HG02884 (cell line): Measurements from ENCODE around the gene ELAC1.
"Not testable (repeated sequence)": the region's sequence is repeated elsewhere in the genome, so short reads cannot be mapped to it uniquely, and the experiment has no call there.

Experiments used
- ATAC-seq: cut with Tn5 transposase; IDR thresholded peaks from one replicate; pipeline ENCODE4 v1.9.1; 2021; ENCODE audit warnings: mild to moderate bottlenecking, moderate library complexity; ENCODE audit not compliant: unreplicated experiment

The ELAC1 gene

GRCh38 chr18:50967714-50968661 is at the start of gene ELAC1:
ELAC1 (plus strand) TSS chr18:50968040; CDS start chr18:50974405, 6,365 bp downstream.
- peak; percentile 90 for ATAC-seq

DNA sequence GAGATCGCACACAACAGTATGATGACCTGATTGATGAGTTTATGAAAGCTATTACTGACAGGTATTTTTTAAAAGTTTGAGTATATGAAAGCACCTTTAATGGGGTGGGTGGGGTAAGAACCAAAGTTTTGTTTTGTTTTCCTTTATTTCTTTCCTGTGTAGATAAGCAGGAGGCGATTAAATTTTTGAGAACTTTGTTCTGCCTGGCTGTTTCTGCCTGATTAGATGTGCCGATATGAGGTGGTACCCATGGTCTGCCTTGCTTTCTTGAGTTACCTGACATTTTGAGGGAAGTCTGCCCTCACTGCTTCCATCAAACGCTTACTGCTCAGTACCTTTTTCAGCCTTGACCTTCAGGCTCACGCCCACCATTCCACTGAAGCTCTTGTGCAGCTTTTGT is 49.7 kb upstream of the ELAC1 start:
- ATAC-seq: no peak

DNA sequence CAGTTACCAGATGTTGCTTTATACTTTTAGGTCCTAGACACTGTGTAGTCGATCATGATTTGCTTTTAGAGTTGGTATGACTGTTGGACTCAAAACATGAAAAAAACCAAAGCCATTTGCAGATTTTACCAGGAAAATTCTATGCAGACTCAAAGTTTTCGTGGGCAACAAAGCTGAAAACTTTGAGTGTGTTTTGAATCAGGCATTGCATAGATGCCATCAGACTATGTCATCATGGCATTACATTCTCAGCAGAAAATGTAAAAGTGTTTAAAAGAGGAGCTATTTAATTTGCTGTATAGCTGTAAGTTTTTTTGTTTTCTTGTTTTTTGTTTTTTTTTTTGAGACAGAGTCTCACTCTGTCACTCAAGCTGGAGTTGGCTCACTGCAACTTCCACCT is 43.5 kb upstream of the ELAC1 start:
- no peak for ATAC-seq

DNA sequence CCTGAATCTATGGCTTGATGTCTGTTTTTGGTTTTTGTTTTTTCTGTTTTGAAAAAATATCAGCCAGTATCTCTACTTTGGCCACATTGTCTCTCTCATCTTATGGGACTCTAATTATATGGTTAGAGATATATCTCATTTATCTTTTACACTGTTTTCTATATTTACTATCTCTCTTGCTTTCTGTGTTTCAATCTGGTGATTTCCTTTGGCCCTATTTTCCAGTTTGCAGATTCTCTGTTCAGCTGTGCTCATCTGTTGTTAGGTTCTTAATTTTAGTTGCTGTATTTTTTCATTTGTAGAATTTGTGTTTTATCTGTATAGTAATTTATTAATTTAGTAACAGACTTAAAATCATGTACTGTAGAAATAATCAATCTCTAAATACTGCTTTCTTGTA is 41.3 kb upstream of the ELAC1 start:
- ATAC-seq: no peak

DNA sequence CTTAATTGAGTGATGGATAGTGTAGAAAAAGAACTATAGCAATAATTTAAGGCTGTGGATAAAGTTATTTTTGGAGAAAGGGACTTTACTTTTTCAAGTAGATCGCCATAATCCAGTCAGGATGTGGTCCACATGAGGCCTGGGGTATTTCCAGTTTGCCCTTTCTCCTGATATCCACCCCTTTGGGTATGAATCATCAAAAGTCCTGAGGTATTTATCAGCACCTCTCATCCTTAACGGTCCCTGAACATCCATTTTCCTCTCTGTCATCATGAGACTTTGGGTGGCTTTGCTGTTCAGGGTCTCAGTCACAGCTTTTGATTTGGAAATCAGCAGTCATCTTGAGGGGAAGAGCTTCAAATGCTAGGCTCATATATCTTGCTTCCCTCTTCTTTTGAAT is 39.3 kb upstream of the ELAC1 start:
- no peak for ATAC-seq

DNA sequence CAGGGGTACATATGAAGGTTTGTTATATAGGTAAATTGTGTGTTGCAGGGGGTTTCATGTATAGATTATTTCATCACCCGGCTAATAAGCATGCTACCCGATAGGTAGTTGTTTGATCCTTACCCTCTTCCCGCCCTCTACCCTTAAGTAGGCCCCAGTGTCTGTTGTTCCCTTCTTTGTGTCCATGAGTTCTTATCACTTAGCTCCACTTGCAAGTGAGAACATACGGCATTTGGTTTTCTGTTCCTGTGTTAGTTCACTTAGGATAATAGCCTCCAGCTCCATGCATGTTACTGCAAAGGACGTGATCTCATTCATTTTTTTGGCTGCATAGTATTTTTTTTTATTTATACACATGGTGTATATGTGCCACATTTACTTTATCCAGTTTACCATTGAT is 34.2 kb upstream of the ELAC1 start:
- ATAC-seq: no peak

DNA sequence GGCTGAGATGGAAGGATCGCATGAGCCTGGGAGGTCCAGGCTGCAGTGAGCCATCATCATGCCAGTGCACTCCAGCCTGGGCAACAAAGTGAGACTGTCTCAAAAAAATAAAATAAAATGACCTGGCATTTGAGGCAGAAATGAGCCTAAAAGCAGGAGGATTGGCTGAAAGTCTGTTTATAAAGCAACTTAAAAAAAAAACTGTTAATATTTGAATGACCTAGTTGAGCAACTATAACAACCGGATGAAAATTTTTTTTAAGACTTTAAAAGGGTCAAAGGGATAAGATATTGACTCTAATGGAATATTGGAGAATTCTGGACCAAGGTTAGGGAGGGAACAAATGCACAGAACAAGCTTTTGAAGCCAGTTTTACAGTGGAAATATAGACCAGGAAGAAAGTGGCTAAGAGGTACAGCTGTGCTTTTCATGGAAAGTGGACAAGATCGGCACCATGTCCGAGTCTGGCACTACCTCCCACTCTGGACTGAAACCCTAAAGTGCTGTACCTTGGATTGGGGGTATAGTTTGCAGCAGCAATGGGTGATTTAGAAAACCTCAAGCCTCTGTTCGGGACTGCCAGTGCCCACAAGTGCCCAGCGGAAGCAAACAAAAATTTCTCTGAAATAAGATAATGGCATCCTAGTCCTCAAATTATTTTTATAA is 33.2 kb upstream of the ELAC1 start:
- no peak for ATAC-seq

DNA sequence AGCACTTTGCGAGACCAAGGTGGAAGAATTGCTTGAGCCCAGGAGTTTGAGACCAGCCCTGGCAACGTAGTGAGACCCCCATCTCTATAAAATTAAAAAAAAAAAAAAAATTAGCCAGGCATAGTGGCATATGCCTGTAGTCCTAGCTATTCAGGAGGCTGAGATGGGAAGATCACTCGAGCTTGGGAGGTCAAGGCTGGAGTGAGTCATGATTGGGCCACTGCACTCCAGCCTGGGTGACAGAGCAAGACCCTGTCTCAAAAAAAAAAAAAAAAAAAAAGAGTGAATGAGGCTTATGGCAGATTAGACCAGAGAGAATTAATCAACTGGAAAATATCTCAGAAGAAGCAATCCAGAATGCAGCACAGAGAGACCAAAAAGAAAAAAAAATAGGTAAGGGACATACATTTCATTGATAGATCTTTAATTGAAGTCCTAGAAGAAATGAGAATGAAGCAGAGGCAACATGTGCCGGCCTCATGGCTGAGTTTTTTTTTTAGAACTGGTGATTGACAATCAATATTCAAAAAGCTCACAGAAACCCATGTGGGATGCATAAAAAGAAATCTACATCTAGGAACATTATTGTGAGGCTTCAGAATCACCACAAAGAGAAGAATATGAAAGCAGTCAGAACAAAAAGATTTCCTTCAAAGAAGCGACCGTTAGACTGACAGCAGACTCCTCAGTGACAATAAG is 32.2 kb upstream of the ELAC1 start:
- ATAC-seq: no peak

DNA sequence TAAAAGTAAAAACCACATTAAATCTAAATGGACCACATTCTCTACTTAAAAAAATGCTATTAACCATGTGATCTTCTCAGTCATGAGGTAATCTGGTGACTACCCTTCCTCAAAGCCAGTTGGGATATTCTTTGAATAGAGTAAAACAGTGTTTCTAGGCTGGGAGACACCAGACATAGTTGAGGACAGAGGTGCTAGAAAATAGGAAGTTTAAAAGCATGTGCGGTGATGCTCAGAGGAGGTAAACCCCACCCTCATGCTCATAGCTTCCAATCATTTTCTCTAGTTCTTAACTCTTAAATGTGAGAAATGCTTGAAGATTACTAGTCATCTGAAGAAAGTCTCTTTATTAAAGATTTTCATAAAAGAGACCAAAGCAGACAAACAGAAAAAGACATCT is 30.7 kb upstream of the ELAC1 start:
- ATAC-seq: no peak

- no peak for ATAC-seq
Observed at GRCh38 chr18:50938912-50939311, 28.9 kb upstream of the ELAC1 start.

GRCh38 chr18:50944245-50944932 is 23.5 kb upstream of the ELAC1 start:
- ATAC-seq: no peak

- ATAC-seq: not testable (repeated sequence)
Observed at GRCh38 chr18:50945918-50946317, 21.9 kb upstream of the ELAC1 start.

DNA sequence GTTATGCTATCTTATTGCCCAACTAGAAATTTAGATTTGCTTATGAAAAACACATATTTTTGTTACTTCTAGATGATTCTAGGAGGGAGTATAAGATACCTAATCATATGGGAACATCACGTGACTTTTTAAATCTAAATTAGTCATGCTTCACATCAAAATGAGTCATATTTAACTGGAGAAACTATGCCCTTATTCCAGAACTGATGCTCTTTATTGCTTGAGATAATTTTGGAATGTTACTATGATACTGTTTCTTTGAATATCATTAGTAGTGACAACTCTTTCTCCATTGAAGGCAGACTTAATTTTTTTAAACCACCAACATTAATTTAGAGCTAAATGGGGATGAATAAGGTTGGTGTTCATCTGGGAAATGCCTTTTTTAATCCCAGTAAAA is 19.9 kb upstream of the ELAC1 start:
- no peak for ATAC-seq

DNA sequence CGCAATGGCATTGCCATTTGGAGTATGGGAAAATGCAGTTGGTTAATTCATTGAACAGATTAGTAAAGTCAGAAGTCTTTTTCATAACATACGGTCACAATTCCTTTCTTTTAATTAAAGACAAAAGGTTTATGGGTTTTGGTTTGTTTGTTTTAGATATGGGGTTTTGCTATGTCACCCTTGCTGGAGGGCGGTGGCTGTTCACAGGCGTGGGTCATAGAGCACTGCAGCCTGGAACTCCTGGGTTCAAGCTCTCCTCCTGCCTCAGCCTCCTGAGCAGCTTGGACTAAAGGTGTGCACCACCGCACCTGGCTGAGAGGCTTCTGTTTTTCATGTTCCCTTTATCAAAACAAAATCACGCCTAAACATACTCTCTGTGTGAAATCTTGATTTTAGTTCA is 18.7 kb upstream of the ELAC1 start:
- no peak for ATAC-seq

- ATAC-seq: no peak
Observed at GRCh38 chr18:50950626-50951025, 17.2 kb upstream of the ELAC1 start.

DNA sequence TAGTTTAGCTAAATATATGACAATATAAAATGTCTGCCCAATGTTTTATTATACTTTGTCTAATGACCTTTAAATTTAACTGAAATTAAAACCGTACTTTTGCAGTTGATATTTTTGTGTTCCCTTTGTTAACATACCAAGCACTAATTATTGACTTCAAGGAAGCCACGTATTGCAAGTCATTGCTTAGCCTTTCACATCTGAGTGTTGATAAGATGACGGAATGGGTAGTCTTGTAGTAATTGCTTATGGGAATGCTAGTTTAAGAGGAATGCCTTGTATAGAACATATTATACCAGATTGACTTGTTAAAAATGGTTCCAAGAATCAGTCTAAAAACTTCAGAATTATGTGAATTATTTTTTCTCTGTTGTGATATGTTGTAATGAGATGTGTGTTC is 14.0 kb upstream of the ELAC1 start:
- no peak for ATAC-seq

DNA sequence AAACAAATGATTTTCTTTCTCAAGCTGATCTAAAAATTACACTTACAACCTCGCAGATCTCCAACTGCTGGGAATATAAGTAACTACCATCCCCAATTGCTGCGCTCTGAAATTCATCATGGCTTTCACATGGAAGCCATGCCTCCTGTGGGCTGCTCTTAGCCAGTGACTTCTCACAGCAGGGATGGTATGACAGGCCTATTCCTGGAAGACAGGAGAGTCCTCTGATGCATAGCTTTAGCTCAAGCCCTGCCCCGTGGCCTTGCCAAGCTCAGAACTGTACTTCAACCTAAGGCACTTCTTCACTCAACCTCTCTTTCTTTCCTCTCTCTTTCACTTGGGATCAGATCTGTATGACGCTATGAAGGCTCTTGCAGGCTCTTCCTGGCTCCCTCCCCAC is 12.6 kb upstream of the ELAC1 start:
- no peak for ATAC-seq

- no peak for ATAC-seq
Observed at GRCh38 chr18:50956116-50956515, 11.7 kb upstream of the ELAC1 start.

DNA sequence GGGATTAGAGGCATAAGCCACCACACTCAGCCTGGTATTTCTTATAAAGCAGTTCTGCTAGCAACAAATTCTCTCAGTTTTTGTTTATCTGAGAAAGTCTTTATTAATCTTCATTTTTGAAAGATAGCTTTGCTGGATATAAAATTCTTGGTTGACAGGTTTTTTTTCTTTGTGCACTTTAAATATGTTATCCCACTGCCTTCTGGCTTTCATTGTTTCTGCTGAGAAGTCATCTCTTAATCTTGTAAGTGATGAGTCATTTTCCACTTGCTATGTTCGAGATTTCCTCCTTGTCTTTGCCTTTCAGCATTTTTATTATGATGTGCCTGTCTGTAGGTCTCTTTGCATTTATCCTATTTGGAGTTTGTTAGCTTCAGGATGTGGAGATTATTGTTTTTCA is 5.9 kb upstream of the ELAC1 start:
- no peak for ATAC-seq

DNA sequence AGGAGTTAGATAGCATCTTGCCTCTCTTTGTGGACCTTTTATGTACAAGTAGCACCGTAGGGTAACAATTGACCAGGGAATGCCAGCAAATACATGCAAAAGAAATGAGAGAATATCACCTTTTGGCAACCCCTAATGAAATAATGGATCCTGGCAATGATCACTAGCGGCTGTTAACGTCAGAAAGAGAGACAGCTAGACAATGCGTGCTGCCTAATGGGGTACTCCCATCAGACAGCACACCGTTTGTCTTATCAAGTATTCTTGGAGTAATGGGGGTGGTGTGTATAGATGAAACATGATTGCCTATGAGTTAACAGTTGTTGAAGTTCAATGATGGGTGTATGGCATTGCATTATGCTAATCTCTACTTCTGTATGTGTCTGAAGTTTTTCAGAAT is 1.6 kb downstream of the ELAC1 start:
- no peak for ATAC-seq

DNA sequence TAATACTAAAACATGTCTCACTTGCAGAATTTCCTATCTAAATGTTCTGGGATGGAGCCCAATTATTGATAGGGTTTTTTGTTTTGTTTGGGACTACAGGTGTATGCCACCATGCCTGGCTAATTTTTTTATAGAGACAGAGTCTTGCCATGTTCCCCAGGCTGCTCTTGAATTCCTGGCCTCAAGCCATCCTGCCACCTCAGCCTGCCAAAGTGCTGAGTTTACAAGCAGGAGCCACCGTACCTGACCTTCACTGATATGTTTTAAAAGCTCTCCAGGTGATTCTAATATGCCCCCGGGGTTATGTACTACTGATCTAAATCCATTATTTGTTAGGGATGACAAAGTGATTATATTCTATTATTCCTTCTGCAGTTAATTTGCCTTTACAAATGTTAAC is 2.2 kb downstream of the ELAC1 start:
- ATAC-seq: no peak
